ENCODE data around the gene MARCHF11. TPM values are rescaled to one million over a fixed set of nuclear protein-coding genes. Genes with fewer than 3 reads are reported as not detected.

MARCHF11 gene
- total and polyA plus RNA-seq, 2 experiments from 2014 or later: not detected

DNA sequence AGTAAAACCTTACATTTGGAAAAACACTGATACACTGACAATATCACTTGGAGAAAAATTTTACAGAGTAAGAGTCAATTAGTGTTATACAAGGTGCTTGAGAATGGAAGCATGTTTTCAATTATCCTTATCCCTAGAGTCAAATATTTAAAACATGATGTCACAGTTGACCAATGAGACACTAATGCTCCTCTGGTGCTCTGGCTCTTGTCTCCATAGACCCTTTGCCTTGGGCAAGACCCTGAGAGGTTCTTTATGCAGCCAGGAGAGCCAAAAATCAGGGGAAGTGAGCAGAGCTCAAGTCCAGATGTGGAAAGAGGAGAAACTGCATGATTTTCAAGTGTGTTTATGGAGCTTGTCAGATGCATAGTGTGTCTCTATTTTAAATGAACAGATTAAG lies 153.9 kb downstream of the MARCHF11 start:
- TF ChIP-seq EZH2phosphoT487 (IDR thresholded peaks at IDR 0.05; ENCODE audit: low read depth, severe bottlenecking, unreplicated experiment): no peak
- TF ChIP-seq EZH2 (IDR thresholded peaks at IDR 0.05; ENCODE audit: borderline replicate concordance): no peak
- TF ChIP-seq, protein P1, sequence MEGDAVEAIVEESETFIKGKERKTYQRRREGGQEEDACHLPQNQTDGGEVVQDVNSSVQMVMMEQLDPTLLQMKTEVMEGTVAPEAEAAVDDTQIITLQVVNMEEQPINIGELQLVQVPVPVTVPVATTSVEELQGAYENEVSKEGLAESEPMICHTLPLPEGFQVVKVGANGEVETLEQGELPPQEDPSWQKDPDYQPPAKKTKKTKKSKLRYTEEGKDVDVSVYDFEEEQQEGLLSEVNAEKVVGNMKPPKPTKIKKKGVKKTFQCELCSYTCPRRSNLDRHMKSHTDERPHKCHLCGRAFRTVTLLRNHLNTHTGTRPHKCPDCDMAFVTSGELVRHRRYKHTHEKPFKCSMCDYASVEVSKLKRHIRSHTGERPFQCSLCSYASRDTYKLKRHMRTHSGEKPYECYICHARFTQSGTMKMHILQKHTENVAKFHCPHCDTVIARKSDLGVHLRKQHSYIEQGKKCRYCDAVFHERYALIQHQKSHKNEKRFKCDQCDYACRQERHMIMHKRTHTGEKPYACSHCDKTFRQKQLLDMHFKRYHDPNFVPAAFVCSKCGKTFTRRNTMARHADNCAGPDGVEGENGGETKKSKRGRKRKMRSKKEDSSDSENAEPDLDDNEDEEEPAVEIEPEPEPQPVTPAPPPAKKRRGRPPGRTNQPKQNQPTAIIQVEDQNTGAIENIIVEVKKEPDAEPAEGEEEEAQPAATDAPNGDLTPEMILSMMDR (IDR thresholded peaks at IDR 0.05; ENCODE audit: poor library complexity): no peak
- Histone ChIP-seq H3K27me3 (no peaks in the 10 kb centered on the region), H4K20me1 (ENCODE audit: insufficient read depth, poor library complexity, severe bottlenecking) (no peaks in the 10 kb centered on the region), H2AFZ (no peak overlapping the region), H3K9me2 (replicated peaks; ENCODE audit: insufficient read depth) (no peaks in the 10 kb centered on the region), H3K9me3 (ENCODE audit: low read depth) (no peaks in the 10 kb centered on the region), H3K4me3 (no peak overlapping the region), H3K27ac (no peak overlapping the region), H3K79me2 (no peaks in the 10 kb centered on the region), H3K4me1 (ENCODE audit: insufficient read depth) (no peaks in the 10 kb centered on the region), H3K4me2 (no peak overlapping the region), H3K36me3 (replicated peaks; ENCODE audit: insufficient read depth, low read depth) (no peaks in the 10 kb centered on the region)
- DNase-seq (ENCODE audit: low spot score): no peak

DNA sequence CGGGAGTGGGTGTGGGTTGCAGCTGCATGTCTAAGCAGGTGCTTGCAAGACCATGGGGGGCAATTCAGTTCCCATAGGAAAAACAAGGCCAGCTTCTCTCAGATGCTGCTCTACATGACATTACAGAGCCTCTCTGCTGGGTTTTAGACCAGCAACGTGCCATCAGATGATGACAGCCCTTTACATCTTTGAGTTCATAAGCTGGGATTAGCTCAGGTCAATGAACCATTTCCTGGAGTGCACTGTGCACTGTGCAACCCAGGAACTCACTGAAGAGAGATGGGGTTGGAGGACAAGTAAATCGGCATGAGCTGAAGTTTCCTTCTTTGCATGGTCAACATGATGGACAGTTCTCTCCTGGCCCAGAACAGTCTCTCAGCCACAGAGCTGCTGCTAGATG lies 160.6 kb downstream of the MARCHF11 start:
- Histone ChIP-seq H3K4me3 (no peak overlapping the region), H3K4me2 (no peak overlapping the region), H4K20me1 (ENCODE audit: insufficient read depth, poor library complexity, severe bottlenecking) (no peaks in the 10 kb centered on the region), H3K27ac (no peak overlapping the region), H3K79me2 (no peaks in the 10 kb centered on the region), H3K9me3 (ENCODE audit: low read depth) (no peaks in the 10 kb centered on the region), H3K36me3 (replicated peaks; ENCODE audit: insufficient read depth, low read depth) (no peaks in the 10 kb centered on the region), H3K9me2 (replicated peaks; ENCODE audit: insufficient read depth) (no peaks in the 10 kb centered on the region), H3K4me1 (ENCODE audit: insufficient read depth) (no peaks in the 10 kb centered on the region), H2AFZ (no peak overlapping the region), H3K27me3 (no peaks in the 10 kb centered on the region)
- 65% methylated on average over 3 of the region's 3 CpGs for WGBS (ENCODE audit: low lambda C conversion rate, missing lambda C conversion rate)
- DNase-seq (ENCODE audit: low spot score): no peak
- TF ChIP-seq, protein P1 (IDR thresholded peaks at IDR 0.05; ENCODE audit: poor library complexity): no peak
- no peak for TF ChIP-seq EZH2phosphoT487 (IDR thresholded peaks at IDR 0.05; ENCODE audit: low read depth, severe bottlenecking, unreplicated experiment)
- no peak for TF ChIP-seq EZH2 (IDR thresholded peaks at IDR 0.05; ENCODE audit: borderline replicate concordance)

DNA sequence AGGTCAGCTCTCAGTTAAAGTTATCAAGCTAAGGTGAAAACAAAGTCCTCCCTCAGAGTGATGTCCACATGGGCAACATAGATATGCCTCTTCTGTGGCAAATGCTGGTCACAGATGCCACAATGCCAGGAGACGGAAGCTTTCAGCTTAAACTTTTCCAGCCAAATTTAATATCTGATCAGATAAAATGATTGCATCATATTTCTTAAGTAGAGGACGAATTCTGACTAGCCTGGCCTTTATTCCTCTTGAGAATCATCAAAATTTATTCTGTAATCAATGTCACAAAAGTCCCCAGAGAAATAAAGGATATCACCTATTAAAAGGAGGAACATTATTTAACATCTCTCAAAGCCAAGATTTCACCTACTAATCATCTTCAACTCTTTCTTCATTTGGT lies 161.9 kb downstream of the MARCHF11 start:
- Histone ChIP-seq H3K9me2 (replicated peaks; ENCODE audit: insufficient read depth) (no peaks in the 10 kb centered on the region), H3K79me2 (no peaks in the 10 kb centered on the region), H3K36me3 (replicated peaks; ENCODE audit: insufficient read depth, low read depth) (no peaks in the 10 kb centered on the region), H4K20me1 (ENCODE audit: insufficient read depth, poor library complexity, severe bottlenecking) (no peaks in the 10 kb centered on the region), H2AFZ (no peak overlapping the region), H3K27ac (no peak overlapping the region), H3K4me3 (no peak overlapping the region), H3K9me3 (ENCODE audit: low read depth) (no peaks in the 10 kb centered on the region), H3K27me3 (no peaks in the 10 kb centered on the region), H3K4me1 (ENCODE audit: insufficient read depth) (no peaks in the 10 kb centered on the region), H3K4me2 (no peak overlapping the region)
- no peak for DNase-seq (ENCODE audit: low spot score)
- TF ChIP-seq EZH2phosphoT487 (IDR thresholded peaks at IDR 0.05; ENCODE audit: low read depth, severe bottlenecking, unreplicated experiment) (no peak), EZH2 (IDR thresholded peaks at IDR 0.05; ENCODE audit: borderline replicate concordance) (no peak)
- TF ChIP-seq, protein P1 (IDR thresholded peaks at IDR 0.05; ENCODE audit: poor library complexity): no peak
- 76% methylated on average over 2 of the region's 2 CpGs for WGBS (ENCODE audit: low lambda C conversion rate, missing lambda C conversion rate)

Small RNAs within 50 kb of the gene (small RNA-seq; reads per million reads assigned to genes)
- not detected for gene RNA5SP178
